Left ventricle myocardium superior (tissue), 1 donor: Measurements from ENCODE around the gene KRTAP5-4. TPM values are rescaled to one million over a fixed set of nuclear protein-coding genes. Genes with fewer than 3 reads are reported as not detected.
"Not testable (repeated sequence)": the region's sequence is repeated elsewhere in the genome, so short reads cannot be mapped to it uniquely, and the experiment has no call there.

Experiments used
- ATAC-seq: fragments of 200-7000 bp; cut with Tn5 transposase; one replicate; pipeline ENCODE4 v1.9.1; 2020; ENCODE audit warnings: mild to moderate bottlenecking, moderate library complexity
- DNase-seq: peaks from one replicate; pipeline ENCODE4 v3.0.0-alpha.2; 2020
- intact Hi-C: fragments of 100-400 bp; cut with micrococcal nuclease; formaldehyde crosslinking; loops from one replicate; pipeline ENCODE4 v1.11.0; 2022
- long read RNA-seq: library from polyadenylated mRNA; unstranded; transcript quantifications from one replicate; pipeline ENCODE4 v2.0.0, GENCODE V29; 2021
- total RNA-seq: library from RNA; stranded (reverse); fragmentation: NEBNext Ultra II Directional; extraction: Animal tissue kit (Norgen Biotek cat#: 25700); gene quantifications from one replicate; pipeline ENCODE4 v1.2.1, GENCODE V29; 2021
- donor health status: DM: no; HTN: yes; CAD: no; lungs with severe emphysema.

The KRTAP5-4 gene, protein sequence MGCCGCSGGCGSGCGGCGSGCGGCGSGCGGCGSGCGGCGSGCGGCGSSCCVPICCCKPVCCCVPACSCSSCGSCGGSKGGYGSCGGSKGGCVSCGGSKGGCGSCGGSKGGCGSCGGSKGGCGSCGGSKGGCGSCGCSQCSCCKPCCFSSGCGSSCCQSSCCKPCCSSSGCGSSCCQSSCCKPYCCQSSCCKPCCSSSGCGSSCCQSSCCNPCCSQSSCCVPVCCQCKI
- not detected for total RNA-seq
- long read RNA-seq: 0 reads

DNA sequence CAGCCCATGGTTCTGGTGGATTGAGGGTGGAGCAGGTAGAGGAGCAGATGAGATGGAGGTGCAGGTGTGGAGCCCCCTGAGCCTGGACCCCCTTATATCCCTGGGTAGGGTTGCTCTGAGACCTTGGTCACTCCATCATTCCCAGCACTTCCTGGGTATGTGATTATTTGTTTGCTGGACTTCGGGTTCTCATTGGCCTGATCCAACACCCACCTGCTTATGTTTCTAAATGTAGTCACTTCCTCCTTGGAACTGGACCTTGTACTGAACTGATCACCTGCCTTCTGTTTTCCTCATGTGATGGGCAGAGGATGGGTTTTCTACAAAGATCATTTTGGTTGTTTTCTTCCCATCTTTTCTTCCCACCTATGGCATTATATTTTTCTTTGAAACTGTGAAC, at the start of gene KRTAP5-4:
KRTAP5-4 (minus strand) TSS at position 53 of the 400 bp plus-strand sequence; CDS start at position 8, 45 bp downstream.
- ATAC-seq (no peak), DNase-seq (no peak)
- intact Hi-C loops: no loop called here

DNA sequence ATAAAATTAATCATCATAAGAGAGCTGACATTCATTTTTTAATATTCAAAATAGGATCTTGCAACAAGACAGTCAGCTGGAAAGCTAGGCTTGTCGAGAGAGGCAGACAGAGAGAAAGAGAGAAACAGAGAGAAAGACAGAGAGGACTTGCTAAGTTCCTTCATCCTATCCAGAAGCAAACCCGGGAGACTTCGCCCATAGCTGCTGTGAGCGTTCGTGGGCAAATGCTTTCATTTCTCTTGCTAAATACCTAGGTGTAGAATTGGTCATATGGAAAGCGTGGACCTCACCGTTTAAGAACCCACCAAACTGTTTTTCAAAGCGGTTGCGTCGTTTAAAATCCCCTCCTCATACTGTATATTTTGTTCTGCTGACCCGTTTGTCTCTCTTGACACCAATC, 49.7 kb upstream of the KRTAP5-4 start:
- ATAC-seq (no peak), DNase-seq (no peak)
- intact Hi-C loops: no loop called here

DNA sequence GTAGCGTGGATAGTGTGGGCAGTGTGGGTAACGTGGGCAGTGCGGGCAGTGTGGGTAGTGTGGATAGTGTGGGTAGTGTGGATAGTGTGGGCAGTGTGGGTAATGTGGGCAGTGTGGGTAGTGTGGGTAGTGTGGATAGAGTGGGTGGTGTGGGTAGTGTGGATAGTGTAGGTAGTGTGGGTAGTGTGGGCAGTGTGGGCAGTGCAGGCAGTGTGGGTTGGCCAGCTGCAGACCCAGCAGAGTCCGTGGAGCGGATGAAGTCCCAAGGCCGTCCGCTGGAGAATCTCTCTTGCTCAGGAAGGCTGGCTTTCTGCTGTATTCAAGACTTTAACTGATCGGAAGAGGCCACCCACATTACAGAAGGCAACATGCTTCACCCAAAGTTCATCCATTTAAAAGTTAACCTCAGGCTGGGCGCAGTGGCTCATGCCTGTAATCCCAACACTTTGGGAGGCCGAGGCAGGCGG, 49.0 kb upstream of the KRTAP5-4 start:
- intact Hi-C loops: no loop called here
- ATAC-seq (no peak), DNase-seq (no peak)

DNA sequence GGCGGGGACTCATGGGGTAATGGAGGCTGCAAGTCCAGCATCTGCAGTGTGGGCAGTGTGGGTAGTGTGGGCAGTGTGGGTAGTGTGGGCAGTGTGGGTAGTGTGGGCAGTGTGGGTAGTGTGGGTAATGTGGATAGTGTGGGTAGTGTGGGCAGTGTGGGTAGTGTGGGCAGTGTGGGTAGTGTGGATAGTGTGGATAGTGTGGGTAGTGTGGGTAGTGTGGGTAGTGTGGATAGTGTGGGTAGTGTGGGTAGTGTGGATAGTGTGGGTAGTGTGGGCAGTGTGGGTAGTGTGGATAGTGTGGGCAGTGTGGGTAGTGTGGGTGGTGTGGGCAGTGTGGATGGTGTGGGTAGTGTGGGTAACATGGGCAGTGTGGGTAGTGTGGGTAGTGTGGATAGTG, 48.5 kb upstream of the KRTAP5-4 start:
- intact Hi-C loops, DNase-seq, ATAC-seq: not testable (repeated sequence)

DNA sequence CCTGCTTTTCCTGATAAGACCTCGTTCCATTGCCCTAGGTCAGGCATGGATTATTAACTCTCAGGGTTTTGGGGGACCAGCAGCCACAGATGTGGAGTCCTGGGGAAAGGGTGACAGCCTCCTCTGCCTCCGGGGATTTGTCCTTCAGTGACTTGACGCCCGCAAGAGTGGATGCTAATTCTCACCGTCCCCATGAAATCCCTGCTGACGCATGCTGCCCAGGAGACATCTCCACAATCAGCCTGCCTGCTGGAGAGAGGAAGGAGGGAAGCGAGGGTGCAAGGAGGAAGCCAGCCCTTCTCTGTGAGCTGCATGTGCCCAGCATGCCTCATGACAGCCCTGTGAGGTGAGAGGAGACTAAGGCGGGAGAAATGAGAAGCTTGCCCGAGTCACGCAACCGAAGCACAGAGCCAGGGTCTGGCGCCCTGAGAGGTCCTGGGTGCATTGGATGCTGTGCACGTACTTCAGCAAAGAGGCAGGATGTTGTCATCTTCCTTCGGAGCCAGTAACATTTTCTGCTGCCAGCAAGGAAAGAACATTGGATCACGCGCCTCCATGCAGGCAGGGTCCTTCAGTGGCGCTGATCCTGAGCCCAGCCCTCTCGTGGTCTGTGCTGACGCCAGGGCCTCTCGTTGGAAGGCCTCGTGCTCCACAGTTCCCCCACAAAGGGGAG, 47.7 kb upstream of the KRTAP5-4 start:
- peak; percentile 14 for ATAC-seq
- intact Hi-C loops: no loop called here
- no peak for DNase-seq

DNA sequence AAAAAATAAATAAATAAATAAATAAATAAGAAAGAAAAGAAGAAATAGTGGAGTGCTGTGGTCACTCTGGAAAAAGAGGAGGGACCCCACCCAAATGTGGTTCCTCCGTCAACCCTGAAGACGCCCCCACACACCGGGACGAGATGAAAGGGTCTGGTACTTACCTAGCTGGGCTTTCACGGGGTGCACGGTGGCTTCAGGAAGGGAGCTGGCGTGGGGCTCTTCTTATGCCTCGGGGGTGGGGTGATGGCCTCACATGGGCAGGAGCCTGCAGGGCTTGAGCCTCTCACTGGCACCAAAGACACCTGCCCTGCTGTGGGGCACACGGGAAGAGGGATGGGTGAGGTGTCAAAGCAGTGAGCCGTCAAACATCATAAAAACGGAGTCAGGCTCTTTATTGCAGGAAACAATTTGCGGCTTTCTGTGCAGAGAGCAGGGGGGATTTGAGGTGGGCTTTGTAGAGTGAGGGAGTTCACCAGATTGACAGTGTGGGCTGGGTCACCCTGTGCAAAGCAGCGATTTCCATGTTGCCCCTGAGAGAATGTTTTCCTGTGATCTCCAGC, 47.1 kb upstream of the KRTAP5-4 start:
- DNase-seq (no peak), ATAC-seq (no peak)
- intact Hi-C loops: no loop called here

DNA sequence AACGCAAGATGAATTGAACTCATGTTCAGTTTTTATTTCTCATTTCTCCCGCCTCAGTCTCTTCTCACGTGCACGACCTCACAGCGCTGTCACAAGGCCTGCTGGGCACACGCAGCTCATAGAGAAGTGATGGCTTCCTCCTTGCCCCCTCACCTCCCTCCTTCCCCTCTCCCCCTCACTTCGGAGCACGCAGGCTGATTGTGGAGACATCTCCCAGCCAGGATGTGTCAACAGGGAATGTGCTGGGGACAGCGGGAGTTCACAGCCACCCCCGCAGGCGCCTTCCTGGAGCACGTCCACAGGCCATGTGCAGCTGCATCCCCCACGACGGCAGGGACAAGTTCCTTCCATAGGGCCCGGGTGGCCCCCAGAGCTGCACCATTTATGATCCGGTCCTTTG, 46.0 kb upstream of the KRTAP5-4 start:
- DNase-seq: peak; percentile 46
- peak; percentile 26 for ATAC-seq
- intact Hi-C loops: no loop called here

DNA sequence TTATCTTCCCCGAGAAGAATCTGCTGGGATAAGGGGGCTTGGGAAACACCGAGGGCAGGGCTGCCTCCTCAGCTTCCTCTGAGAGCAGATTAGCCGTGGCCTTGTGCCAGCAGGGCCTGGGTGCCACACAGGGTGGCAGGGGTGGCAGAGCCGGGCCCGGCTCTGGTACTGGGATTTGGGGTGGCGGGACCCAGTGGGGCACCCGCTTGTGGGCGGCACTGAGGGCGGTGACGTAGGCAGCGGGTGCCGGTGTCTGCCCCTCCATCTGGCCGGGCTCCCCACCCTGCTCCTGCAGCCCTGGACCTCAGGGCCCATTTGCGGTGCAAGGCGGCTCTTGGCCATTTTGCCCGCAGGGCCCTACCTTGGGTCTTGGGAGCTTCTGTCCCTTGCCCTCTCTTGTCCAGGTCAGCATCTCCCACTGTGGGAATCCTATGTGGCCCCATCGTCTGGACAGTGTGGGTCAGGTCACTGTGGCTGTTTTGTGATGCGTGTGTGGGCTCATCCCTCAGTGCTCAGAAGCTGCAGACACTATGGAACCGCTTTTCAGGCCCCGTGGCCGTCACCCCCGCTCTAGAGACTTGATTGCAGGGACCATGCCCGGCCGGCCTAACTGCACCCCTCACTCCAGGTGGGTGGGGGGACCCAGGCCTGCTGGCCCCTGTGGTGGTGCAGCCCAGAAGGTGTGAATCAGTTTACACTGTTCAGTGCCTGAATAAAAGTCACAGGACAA, 45.3 kb upstream of the KRTAP5-4 start:
- DNase-seq (no peak), ATAC-seq (no peak)
- intact Hi-C loops: no loop called here

DNA sequence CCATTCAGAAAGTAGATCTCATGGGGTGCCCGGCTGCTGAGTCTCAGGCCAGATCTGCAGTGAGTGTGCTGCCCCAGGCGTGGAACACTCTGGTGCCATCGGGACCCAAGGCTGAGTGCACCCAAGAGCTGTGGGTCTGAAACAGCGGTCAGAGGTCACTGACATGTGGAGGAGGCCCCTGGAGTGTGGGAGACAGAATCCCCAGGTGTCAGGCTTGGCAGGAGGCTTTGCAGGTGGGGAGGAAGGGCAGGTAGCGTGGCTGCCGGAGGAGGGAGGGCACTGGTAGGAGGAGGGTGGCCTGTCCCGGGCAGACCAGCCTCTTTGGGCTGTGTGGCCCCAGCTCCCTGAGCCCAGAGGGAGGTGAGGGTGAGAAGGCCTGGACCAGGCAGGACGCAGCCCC, 43.4 kb upstream of the KRTAP5-4 start:
- no peak for DNase-seq
- ATAC-seq: no peak
- intact Hi-C loops: no loop called here

DNA sequence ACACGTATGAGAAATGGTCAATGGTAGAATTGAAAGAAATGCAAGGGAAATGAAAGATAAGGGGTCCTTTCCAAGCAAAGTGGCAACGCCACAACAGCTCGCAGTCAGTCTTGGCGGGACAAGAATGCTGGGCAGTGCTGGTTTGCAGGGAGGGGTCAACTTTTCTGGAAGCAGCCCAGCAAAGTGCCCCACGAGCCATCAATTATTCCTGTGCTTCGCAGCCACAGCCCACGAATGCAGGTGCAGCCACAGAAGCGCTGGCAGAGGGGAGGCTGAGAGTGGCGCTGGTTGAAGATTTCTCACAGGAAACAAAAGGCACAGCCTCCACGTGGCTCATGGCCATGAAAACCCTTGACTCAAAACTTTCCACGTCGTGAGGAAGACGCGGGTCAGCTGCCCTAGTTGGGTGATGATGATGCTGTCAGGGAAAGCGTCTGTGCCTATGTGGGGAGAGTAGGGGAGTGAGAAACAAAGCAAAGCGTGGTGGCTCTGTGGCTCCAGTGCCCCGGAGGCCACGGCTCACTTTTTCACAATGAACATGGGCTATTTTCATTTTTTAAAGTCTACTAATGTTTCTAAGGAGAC, 40.9 kb upstream of the KRTAP5-4 start:
- intact Hi-C loops, DNase-seq, ATAC-seq: not testable (repeated sequence)

DNA sequence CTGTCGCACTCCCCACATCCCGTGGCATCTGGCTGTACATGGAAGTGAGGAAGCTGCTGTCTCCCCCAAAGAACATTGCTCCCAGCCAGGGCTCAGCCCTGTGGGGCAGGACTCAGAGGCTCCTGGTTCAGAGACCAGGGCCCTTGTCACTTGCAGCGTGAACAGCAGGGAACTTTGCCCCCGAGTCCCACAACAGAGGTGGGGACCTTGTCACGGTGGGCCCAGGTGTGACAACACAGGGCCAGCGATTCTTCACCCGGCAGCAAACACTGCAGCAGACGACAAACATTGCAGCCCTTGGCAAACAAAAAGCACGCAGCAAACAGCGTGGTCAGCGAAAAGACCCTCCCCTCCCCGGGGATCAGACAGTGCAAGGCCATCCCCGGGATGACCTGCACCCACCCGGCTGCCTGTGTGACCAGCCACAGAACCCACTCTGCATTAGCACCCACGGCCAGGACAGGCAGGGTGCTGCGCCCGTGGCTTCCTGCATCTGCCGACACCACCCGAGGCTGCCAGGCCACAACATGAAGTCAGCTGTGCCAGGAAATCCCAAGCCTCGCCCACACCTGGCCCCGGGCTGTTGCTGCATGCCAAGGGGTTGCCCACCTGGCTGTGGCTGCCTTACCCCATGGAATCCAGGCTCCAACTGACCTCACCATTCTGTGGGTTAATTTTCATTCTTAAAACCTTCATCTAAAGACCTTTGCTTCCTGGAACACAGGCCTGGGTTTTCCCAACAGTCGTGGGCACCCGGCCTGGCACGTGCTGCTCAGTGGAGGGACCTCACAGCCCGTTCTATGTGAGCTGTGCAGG, 39.7 kb upstream of the KRTAP5-4 start:
- DNase-seq, intact Hi-C loops, ATAC-seq: not testable (repeated sequence)

DNA sequence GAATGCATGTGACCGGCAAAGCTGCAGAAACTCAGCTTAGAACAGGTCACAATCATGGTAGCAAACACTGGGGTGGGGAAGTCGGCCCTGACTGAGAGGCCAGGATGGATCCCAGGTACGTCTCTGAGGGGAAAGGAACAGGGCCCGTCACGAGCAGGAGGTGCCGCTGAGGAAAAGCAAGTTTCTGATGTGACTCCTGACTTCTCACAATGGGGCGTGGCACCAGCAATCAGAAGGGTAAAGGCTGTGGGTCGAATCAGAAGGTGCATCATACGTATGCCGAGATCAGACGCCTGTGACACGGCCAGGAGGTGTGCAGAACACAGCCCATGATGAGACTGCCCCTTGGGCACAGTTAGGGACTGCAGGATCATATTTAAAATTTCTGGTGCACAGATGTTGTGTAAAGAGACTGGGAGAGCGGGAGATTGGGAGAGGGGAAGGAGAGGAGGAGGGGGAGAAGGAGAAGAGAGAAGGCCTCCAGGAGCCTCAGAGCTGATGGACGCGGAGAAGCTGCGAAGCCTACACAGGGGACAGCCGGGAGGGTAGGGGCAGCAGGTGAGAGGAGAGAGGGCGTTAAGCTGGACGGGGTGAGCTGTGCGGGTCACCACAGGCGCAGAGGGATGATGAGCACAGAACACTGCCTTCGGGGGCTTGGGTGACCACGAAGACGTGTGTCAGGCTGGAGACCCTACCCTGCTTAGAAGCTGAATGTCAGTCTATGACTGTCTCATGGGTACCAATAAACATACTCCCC, 38.4 kb upstream of the KRTAP5-4 start:
- intact Hi-C loops: no loop called here
- ATAC-seq (no peak), DNase-seq (no peak)

DNA sequence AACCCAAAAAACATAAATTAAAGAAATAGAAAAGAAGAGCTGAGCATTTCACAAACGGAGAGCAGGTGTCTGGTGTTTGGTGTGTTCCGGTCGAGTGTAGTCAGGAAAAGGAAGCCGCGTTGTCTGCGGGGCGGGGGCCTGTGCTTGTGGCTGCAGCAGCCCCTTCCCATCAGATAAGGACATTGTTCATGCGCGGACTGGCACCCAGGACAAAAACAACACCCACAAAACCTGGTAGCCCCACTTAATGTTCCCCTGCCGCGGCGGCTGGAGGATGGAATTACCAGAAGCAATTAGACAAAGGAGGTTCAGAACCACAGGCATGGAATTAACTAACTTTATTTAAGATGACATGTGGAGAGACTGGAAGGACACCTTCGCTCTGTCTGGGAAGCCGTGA, 37.6 kb upstream of the KRTAP5-4 start:
- intact Hi-C loops: no loop called here
- DNase-seq: no peak
- no peak for ATAC-seq

DNA sequence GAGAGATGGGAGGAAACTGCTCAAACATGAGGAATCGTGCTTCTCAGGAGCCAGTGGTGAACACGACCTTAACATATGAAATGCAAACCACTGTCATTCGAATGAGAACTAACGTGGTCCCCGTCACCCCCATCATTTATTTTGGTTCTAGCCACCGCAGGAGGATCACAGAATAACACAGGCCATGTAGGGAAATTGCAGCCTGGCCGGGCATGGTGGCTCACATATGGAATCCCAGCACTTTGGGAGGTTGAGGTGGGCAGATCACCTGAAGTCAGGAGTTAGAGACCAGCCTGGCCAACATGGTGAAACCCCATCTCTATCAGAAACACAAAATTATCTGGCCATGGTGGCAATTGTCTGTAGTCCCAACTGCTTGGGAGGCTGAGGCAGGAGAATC, 34.7 kb upstream of the KRTAP5-4 start:
- no peak for ATAC-seq
- intact Hi-C loops: no loop called here
- DNase-seq: no peak

DNA sequence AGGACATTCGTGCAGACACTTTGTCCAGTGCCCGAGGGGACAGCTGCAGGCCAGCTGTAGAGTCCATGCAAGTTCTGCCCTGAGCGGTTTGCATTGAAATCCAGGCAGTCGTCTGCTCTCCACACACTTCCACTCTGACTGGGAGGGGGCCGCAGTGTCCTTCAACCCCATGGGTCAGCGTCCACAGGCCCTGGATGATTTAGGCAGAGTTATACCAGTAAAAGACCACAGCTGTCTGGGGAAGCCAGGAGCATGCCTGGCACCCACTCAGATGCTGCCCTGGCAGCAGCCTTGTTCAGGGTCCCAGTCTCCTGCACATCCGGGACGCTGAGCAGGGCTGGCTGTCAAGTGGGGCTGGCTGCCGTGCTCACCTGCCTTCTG, 34.1 kb upstream of the KRTAP5-4 start:
- intact Hi-C loops: no loop called here
- ATAC-seq (no peak), DNase-seq (no peak)

DNA sequence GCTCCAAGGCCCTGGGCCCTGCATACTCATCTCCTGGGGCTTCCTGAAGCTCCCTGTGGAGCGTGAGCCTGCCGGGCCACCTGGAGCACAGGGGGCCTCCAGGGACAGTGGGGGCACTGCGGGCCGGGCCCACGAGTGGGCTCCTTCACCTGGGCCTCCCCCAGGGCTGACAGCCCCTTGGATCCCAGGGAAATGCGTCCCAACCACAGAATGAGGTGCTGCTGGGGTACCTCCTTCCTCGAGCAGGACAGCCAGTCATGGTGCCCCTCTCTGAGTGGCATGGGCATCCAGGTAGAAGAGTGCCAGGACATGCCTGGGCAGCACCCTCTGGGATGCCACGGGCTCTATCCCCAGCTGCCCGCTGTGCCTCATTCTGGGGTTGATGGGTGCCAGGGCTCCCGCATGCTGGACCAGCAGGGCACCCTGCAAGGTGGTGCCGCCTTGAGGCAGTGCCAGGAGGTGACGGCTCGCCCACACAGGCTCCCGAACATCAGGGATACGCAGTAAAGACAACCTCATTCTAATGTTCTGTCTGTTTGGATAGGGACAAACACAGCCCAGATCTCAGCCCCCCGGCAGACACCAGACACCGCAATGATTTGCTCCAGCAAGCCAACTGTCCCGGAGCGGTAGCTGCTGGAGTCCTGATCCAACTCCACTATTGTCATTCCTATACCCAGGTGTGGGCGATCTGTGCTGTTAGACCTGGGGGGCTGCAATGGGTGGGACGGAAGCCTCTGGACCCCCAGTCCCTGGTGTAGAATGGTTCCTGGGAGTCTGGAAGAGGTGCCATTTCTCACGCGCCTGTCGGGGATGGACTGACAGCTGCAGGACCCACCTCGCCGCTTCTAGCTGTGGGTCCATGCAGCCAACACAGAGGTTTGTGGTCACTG, 33.5 kb upstream of the KRTAP5-4 start:
- intact Hi-C loops: no loop called here
- DNase-seq (no peak), ATAC-seq (no peak)
